Medulla oblongata (tissue), 1 donor: ENCODE data around the gene CD93.

Source experiments
- DNase-seq: peaks from one replicate; pipeline ENCODE4 v3.0.0-alpha.2; 2015; ENCODE audit errors: extremely low spot score

Gene CD93

GRCh38 chr20:23061262-23061661 lies 24.9 kb downstream of the CD93 start:
- no peak for DNase-seq

DNA sequence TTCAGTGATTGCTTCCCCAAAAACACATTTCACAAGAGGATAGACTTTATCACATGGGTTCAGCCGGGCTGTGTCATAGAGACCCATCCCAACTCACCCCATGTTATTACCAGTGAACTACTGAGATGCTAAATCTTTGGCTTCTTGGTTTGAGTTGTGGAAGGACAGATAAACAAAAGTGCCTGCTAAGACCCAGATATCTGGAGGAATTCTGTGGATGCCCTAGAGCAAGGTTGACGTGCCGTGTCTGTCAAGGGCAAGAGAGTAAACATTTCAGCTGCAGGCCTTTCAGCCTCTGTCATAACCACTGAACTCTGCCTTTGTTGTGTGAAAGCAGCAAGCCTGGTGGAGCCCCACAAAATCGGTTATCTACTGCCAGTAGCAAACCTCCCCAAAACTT lies 25.5 kb downstream of the CD93 start:
- DNase-seq: no peak

DNA sequence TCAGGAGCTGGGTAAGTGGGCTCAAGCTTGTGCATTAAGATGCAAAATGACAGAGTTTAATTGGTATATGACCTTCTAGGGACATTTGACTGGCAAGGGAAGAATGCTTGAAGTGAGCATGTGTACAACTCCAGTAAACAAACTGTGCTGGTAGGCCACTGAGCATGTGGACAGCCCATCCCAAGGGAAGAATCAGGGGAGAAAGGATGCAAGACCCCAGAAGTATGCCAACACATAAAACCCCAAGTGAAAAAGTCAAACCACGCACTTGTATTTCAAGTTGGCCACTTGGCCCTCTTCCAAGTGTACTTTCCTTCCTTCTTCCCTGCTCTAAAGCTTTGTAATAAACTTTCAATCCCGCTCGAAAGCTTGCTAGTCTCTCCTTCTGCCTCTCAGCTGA lies 26.3 kb downstream of the CD93 start:
- peak; percentile 20 for DNase-seq

GRCh38 chr20:23059001-23059400 lies 27.1 kb downstream of the CD93 start:
- DNase-seq: no peak

DNA sequence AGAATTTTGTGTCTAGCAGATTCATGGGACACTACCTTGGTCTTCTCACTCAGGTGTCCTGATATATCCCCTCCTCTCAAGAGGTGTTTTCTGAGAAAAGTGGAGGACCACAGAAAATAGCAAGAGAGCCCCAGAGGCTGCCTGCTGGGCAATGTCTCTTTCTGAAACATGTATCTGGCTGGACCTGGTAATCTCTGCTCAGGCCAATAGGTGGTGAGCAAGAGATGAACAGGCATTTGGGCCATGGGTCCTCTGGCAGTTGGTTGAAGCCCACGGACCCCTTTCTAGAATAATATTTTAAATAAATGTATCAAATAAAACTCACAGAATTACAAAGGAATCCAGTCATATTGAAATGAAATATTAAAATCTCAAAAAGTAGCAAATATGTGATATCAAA lies 27.9 kb downstream of the CD93 start:
- DNase-seq: no peak

DNA sequence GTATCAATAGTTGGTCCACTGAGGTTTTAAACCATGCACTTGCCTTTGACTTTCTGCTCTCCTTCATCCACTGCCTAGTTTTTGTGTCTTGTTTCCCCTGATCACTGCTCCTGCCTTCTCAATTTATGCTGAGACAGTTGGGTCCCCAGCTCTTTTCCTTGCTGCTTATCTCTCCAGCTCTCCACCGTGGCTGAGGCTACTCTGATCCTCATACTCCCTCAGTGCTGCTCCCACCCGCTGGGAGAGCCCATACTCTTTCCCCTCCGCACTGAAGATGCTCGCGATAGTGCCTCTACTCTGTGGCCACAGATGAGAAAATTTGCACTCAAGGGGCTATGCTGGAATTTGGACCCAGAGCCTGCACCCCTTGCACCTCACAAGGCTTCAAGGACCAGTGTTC lies 33.2 kb downstream of the CD93 start:
- DNase-seq: no peak

GRCh38 chr20:23050847-23051627 lies 35.1 kb downstream of the CD93 start:
- peak; percentile 60 for DNase-seq

GRCh38 chr20:23050076-23050838 lies 35.9 kb downstream of the CD93 start:
- DNase-seq: no peak

- no peak for DNase-seq
Measured at GRCh38 chr20:23049201-23050075, 36.7 kb downstream of the CD93 start, which contains the start of gene THBD. TSS of gene THBD (minus strand) at chr20:23049672. CDS start at chr20:23049504, 168 bp downstream.

- DNase-seq: no peak
Measured at GRCh38 chr20:23048283-23049200, 37.6 kb downstream of the CD93 start.

DNA sequence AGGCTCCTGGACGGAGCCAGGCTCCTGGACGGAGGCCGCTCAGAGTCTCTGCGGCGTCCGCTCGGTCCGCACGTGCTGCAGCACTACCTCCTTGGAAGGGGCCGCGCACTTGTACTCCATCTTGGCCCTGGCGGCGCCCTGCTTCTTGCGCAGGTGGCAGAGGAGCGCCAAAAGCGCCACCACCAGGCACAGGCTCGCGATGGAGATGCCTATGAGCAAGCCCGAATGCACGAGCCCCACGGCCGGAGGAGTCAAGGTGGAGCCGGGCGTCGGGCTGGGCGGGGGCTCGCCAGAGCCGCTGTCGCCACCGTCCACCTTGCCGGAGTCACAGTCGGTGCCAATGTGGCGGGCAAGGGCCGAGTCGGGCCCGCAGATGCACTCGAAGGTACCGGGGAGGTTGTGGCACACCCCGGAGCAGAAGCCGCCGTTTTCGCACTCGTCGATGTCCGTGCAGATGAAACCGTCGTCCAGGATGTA lies 38.3 kb downstream of the CD93 start:
- DNase-seq: no peak

DNA sequence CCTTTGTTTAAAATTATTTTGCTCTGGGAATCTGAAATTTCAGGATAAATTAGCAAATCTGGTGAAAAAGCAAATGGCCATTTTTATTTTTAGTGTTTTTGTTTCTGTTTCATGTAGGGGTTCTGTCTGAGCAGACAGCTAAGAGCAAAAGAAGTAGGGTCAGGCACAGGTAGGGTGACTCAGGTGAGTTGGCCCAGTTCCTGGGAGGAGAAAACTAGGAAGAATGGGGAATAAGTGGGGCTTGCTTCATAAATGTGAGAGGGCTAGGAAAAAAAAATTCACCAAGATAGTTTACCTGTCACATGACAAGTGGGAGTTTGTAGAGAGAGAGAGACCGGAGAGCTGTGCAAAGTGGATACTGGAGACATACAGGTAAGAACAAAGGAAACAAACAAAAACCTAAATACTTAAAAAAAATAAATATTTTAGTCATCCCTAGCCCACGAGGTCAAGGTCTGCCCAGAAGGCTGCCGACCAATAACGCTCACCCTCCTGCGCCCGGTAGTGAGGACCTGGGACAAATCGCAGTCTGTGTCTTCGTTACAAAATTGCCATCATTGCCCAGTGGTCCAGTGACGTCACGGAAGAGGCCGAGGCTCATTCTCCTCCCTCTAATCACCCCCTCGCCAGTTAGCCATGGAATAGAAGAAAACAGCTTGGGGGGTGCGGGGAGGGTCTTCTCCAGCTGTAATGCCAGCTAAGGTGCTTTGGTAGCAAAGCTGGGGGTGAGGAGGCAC lies 39.0 kb downstream of the CD93 start:
- no peak for DNase-seq

DNA sequence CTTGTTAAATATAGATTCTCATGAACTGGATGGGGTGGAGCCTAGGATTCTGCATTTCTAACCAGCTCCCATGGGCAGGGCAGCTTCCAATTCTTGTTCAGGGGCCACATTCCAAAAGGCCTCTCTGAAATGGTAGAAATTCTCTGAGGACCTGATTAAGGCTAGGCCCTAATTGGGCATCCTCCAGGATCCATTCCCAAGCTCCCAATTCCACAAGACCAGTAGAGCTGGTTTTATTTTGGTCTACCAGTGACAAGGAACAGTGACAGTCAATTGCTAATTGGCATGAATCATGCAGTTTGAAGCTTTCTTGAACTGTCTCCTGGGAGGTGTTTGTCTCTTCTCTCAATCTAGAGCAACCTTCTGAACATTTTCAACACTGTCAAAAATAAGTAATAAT lies 39.7 kb downstream of the CD93 start:
- DNase-seq: no peak

DNA sequence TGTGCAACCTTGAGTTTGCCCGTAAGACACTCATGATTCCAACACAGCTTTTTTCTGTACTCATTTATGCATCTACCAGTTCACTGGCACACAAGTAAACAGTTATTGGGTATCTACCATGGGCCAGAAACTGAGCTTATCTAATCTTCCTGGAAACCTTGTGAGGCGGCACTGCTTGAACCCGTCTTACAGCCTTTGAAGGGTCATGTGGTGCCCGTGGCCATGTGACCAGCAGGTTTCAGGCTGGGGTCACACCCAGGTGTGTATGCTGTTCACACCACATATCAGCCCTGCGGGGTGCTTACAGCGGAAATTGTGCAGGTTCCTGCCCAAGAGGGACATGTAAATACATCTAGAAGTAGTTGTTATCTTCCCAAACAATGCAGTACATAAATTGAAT lies 42.7 kb downstream of the CD93 start:
- DNase-seq: no peak

DNA sequence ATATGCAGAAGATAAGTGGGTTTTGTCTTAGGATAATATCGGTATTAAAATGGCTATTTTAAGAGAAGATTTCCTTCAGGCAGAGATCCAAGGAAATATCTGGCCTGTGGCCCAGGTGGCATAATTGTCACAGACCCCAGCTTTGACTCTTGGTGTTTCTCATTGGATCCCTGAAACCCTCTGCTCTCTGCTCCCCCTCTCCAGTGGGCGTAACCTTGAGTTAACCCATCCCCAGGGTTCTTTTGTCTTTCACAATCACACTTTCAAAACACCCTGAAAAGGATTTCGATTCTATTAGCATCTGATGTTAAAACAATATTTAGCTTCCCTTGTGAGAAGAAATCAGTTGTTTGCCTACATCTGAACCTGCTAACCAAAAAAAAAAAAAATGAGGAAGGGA lies 43.9 kb downstream of the CD93 start:
- DNase-seq: no peak

GRCh38 chr20:23039885-23040508 lies 46.1 kb downstream of the CD93 start:
- DNase-seq: no peak

GRCh38 chr20:23039136-23039875 lies 46.8 kb downstream of the CD93 start:
- DNase-seq: no peak

- DNase-seq: no peak
Measured at GRCh38 chr20:23037017-23037481, 49.1 kb downstream of the CD93 start.

DNA sequence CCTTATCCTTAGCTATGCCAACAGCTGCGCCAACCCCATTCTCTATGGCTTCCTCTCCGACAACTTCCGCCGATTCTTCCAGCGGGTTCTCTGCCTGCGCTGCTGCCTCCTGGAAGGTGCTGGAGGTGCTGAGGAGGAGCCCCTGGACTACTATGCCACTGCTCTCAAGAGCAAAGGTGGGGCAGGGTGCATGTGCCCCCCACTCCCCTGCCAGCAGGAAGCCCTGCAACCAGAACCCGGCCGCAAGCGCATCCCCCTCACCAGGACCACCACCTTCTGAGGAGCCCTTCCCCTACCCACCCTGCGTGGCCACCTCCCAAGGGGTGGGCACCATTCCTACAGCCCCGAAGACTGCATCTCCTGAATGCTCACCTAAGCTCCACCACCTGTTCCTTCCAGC lies 49.8 kb downstream of the CD93 start:
- no peak for DNase-seq
